ENCODE results near the gene ANKRD40.
A peak's percentile ranks its signal among the peaks of the same experiment; 100 is the strongest.
"Not testable (repeated sequence)": the region's sequence is repeated elsewhere in the genome, so short reads cannot be mapped to it uniquely, and the experiment has no call there.

ANKRD40 gene

DNA sequence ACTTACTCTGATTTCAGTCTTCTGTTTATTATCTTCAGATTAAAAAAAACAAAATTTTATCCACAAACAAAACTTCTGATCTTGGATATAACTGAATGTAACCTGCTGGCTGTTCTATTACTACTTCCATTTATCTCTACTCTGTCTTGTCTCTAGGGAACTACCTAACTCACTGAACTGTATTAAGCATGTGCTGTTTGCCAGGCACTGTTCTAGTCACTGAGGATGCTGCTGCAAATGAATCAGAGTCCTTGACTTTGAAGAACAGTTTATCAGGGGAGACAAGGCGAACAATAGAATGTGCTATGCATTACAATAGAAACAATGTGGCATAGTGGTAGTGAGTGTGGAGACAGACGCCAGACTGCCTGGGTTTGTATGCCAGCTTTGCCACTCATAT, 2.3 kb upstream of the ANKRD40 start:
- DNase-seq, result no peak

DNA sequence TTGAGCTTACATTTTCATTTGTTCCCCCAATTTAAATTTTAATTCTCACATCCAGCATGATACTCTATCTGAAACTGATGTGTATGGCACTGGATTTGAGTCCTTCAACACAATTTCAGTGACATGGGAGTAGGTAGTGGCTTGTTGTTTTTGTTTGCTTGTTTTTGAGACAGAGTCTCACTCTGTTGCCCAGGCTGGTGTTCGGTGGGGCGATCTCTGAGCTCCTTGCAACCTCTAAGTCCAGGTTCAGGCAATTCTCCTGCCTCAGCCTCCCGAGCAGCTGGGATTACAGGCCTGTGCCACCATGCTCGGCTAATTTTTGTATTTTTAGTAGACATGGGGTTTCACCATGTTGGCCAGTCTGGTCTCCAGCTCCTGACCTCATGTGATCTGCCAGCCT, 1.3 kb upstream of the ANKRD40 start:
- DNase-seq, result not testable (repeated sequence)

GRCh38 chr17:50708050-50709000, 611 bp upstream of the ANKRD40 start:
- peak; percentile 18 for DNase-seq

- DNase-seq, result no peak
Observed at GRCh38 chr17:50703162-50703561, 4.6 kb downstream of the ANKRD40 start.

- no peak for DNase-seq
Observed at GRCh38 chr17:50699410-50699809, 8.3 kb downstream of the ANKRD40 start.

DNA sequence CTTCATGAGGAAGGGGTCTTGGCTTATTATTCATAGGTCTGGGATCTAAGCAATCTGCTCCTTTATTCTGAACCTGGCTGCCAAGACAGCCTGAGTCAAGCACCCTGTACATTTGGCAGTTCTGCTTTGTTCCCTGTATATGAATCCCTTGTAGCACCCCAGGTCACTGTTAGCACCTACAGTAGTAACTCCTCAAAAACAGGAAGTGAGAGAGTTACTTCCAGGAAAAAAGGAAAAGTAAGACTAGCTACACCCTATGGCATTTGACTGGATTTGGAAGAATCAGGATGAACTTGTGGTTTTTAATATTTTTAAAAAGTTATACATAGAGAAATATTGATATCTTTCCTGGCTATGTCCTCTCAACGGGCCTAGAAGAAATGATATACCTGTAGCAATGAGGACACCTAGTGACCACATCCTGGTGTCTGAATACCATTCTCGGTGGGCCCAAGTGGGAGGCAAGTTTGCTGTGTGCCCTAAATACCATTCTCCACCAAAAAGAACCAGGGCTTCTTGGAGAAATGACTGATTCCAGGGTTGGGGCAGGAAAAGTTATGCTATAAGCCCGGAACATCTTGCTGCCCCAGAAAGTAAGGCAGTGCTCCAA, 9.9 kb downstream of the ANKRD40 start:
- no peak for DNase-seq

DNA sequence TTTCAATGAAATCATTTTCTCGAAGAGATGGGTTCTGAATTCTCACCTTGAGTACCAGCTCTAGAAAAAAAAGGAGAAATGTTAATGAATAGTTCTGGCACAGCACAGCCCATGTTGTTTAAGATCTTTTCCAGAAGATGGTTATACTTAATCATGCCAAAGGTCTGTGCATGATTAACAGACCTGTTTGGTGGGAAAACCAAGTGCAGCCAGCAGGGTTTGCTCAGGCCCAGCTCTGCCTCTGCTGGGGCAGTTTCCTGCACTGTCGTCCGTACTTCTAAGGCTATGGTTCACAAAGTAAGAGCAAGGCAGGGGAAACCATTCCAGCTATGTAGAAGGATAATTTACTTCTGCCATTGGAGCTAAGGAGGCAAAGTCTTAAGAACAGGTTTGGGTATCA, 10.7 kb downstream of the ANKRD40 start:
- DNase-seq, result no peak

GRCh38 chr17:50696365-50696879, 11.3 kb downstream of the ANKRD40 start:
- no peak for DNase-seq

GRCh38 chr17:50693036-50693682, 14.6 kb downstream of the ANKRD40 start:
- DNase-seq, result no peak

GRCh38 chr17:50692448-50693035, 15.2 kb downstream of the ANKRD40 start:
- DNase-seq, result no peak

DNA sequence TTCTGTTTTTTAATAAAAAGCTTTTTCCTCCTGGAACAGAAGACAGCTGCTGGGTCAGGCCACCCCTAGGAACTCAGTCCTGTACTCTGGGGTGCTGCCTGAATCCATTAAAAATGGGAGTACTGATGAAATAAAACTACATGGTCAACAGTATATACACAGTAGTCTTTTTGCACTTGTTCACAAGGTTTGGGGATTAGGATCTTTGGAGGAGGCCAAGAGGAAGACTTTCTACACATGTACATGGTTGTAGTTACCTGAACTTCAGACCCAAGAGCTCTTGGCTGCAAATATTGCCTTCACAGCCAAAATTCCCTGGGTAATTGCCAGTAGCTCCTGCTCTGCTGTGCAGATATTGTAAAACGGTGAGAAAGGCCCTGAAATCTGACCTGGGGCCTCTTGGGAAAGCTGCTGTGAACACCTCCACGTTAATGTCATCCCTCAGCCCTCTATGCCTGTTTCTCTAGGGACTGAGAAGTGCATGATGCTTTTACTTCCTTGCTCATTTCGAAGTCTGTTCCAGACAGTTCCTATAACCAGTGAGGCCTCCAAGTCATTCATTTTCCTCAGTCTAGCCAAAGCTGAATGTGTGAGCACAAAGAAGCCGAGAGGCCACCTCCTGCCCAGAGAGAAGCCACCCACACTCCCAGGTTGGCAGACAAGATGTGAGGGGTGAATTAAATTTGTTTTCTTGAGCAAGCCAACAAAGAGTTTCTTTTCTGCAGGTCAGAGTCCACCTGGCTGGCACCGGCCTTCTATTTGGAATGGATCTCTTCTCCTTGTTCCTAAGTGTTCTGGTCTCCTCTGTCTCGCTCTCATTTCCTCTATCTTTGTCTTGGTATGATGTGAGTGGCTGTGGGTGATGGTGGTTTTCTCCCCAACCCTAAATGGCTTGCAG, 15.9 kb downstream of the ANKRD40 start:
- DNase-seq, result no peak

DNA sequence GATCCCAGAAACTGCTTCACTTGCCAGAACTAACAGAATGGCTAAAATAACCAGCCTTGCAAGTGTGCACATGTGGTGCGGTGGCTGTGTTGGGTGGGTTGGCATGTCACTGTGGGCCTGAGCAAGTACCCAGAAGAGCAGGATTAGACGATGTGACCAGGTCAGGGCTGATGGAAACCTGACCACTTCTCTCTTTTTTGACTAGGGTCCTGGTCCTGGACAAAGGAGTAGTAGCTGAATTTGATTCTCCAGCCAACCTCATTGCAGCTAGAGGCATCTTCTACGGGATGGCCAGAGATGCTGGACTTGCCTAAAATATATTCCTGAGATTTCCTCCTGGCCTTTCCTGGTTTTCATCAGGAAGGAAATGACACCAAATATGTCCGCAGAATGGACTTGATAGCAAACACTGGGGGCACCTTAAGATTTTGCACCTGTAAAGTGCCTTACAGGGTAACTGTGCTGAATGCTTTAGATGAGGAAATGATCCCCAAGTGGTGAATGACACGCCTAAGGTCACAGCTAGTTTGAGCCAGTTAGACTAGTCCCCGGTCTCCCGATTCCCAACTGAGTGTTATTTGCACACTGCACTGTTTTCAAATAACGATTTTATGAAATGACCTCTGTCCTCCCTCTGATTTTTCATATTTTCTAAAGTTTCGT, 16.7 kb downstream of the ANKRD40 start:
- no peak for DNase-seq

DNA sequence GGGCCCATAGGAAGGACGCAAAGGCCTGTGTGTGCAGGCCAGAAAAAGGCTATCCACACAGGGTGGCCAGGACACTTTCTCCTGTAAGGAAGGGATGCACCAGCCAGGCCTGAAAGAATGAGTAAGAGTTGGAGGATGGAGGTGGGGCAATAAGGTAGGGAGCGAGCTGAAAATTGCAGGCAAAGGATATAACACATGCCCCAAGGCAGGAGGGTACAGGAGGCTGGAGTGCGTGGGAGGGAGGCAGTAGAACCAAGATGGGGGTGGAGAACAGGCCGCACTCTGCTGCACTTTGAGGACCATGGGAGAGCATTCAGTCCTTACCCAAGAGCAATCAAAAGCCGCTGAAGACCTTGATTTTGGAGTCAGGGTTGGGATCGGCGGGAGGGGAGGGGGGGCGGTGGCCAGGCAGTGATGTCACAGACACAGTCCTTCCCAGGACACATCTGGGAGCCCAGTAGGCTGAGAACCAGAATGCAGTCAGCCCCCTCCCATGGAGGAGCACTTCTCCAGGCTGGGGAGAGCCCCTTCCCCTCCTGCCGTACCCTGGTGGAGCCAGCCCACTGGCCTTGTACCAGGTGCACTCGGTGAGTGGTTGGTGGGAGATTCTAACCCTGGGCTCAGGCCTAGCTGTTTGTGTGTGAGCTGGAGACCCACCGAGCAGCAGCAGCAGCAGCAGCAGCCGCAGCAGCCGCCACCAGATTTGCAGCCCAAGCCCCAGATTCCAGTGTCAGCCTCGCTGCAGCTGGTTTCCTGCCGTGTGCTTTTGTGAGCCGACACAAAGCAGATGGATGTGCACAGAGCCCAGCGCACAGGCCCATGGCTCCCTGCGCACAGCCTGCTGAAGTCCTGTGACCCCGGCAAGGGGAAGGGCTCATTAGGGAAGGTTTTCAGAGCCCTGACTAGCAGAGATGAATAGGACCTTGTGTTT, 17.5 kb downstream of the ANKRD40 start:
- no peak for DNase-seq

GRCh38 chr17:50689251-50689650, 18.5 kb downstream of the ANKRD40 start:
- no peak for DNase-seq

DNA sequence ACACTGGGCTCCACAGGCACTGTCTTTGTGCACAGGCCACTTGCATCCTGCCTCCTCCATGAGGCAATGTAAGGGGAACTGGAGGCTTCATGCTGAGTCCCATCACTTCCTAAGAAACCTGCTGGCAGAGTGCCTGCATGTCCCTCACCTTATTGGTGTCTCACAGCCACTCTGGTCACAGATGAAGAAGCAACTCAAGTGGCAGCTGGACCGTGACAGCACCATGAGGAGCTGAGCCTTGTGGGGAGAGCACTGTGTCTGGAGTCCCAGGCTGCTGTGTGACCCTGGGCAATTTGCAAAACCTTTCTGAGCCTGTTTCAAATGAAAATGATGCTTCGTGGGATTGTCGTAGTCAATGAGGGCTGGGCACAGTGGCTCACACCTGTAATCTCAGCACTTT, 19.5 kb downstream of the ANKRD40 start:
- no peak for DNase-seq

DNA sequence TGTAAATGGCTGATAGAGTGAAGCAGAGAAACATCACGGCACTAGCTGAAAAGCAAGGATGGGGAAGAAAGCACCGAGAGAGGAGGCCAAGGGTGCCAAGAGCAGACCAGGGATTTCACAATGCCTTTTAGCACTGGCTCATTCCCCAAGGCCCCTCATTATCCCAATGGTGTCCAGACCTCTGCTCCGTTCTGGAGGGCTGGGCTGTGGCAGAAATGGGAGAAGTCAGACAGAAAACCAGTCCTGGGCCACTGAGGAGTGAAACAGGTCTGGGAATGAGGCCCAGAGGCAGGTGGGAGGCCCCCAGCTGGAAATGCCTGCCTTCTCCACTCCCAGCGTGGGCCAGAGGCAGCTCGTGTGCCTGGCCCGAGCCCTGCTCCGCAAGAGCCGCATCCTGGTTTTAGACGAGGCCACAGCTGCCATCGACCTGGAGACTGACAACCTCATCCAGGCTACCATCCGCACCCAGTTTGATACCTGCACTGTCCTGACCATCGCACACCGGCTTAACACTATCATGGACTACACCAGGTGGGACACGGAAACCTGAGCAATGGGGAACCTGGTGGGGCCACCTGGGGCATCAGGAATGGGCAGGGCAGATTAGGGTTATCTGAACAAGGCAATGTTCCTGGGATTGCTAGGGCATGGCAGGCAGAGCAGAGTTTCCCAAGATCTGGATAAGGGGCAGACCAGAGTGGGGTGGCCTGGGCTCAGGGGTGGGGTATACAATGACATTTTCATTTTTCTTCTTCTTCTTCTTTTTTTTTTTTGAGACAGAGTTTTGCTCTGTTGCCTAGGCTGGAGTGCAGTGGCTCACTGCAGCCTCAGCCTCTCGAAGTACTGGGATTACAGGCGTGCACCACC, 20.3 kb downstream of the ANKRD40 start:
- no peak for DNase-seq

DNA sequence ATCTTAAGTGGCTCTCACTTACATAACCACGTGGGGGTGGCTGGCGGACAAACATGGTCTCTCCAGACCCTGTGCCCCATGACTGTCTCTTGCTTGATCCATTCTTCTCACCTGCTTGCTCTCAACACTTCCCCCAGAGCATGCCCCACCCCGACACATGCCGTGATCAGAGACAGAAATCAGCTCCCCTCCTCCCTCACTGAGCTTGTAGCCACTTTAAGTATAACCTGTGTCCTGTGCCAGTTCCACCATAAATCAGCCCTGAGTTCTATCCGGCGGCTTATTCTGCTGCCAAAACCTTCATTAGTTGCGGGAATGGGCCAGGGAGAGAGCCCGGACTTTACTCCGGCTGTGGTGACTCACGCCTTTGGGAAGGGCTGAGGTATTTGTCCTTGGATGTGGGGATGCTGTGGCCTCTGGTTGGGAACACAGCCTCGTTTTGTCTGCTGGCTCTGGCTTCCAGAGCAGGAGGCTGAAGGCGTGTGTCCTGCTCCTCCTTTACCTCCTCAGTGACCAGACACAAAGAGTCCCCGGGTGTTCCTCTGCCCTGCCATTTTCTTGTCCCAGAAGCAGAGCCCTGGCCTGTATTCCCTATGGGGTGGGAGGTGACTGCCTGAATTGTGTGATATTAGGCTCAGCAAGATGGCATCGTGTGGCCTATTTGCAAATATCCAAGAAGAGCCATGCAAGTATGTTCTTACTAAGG, 21.1 kb downstream of the ANKRD40 start:
- no peak for DNase-seq

DNA sequence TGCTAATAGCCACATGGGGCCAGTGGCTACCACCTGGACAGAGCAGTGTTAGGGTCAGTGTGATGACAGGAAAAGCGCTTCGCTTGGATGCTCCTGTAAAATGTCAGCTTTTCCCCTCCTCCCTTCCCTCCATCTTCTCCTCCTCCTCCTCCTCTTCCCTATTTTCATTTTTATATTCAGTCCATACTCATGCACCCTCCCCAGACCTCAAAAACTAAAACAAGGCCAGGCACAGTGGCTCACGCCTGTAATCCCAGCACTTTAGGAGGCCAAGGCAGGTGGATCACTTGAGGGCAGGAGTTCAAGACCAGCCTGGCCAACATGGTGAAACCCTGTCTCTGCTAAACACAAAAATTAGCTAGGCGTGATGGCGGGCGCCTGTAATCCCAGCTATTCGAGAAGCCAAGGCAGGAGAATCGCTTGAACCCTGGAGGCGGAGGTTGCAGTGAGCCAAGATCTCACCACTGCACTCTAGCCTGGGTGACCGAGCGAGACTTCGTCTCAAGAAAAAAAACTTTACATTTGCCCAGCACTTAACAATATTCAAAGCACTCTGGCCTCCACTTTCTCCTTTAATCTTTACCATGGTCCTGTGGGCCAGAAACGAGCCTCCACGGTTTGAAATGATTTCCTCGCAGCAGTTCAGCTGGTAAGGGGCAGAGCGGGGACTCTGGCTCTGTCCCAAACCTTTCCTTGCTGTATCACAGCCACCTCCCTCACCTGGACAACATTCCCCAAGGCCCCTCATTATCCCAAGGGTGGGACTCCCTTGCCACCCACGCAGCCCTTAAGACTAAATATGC, 21.8 kb downstream of the ANKRD40 start:
- DNase-seq, result no peak
